Keratinocyte (primary cell): ENCODE measurements around the gene TBCD. TPM values are rescaled to one million over a fixed set of nuclear protein-coding genes. Genes with fewer than 3 reads are reported as not detected.

Experiments used
- DNase-seq: peaks from one replicate; pipeline ENCODE4 v3.0.0-alpha.2; 2011; ENCODE audit warnings: low read depth, missing footprints, low spot score
- FAIRE-seq: peaks from 2 replicates; lab custom pipeline; 2011; peaks lifted over from hg19 to GRCh38; lab: Jason Lieb, UNC
- H2AFZ ChIP-seq: 2 replicates; pipeline ENCODE4 v1.6.0; 2012; ENCODE audit warnings: low read length, control low read depth, inconsistent platforms; ENCODE audit not compliant: control insufficient read depth
- H3K27ac ChIP-seq: 2 replicates; pipeline ENCODE4 v1.5.1; 2011; ENCODE audit warnings: low read length; ENCODE audit not compliant: control insufficient read depth, insufficient read depth
- H3K27me3 ChIP-seq: 3 replicates; pipeline ENCODE4 v1.6.0; 2011; ENCODE audit warnings: low read length; ENCODE audit not compliant: control insufficient read depth, insufficient read depth; ENCODE audit errors: extremely low read depth
- H3K36me3 ChIP-seq, 2 experiments: 2 replicates in 1 of 2; 3 replicates in 1 of 2; pipeline ENCODE4 v1.5.1; 2011; ENCODE audit warnings: low read length in 2 of 2, mild to moderate bottlenecking in 1 of 2; ENCODE audit not compliant: control insufficient read depth in 2 of 2, insufficient read depth in 2 of 2; ENCODE audit errors: extremely low read depth in 1 of 2
- H3K4me1 ChIP-seq: 3 replicates; pipeline ENCODE4 v1.5.1; 2011; ENCODE audit warnings: low read length; ENCODE audit not compliant: control insufficient read depth, insufficient read depth; ENCODE audit errors: extremely low read depth
- H3K4me2 ChIP-seq: 3 replicates; pipeline ENCODE4 v1.6.0; 2011; ENCODE audit warnings: low read depth, low read length; ENCODE audit not compliant: control insufficient read depth, insufficient read depth; ENCODE audit errors: extremely low read depth
- H3K4me3 ChIP-seq, 3 experiments: fragments of 200-600 bp in 1 of 3; sonication (generic) in 1 of 3; 2 replicates in 2 of 3; 3 replicates in 1 of 3; pipeline ENCODE4 v1.5.1; 2011 to 2016; ENCODE audit warnings: low read length in 3 of 3, mild to moderate bottlenecking in 3 of 3, control low read depth in 2 of 3, inconsistent platforms in 1 of 3, low read depth in 1 of 3, mixed read lengths in 1 of 3, mixed run types in 1 of 3, moderate library complexity in 1 of 3; ENCODE audit not compliant: control insufficient read depth in 2 of 3, insufficient read depth in 2 of 3; ENCODE audit errors: extremely low read depth in 1 of 3
- H3K79me2 ChIP-seq: 2 replicates; pipeline ENCODE4 v1.6.0; 2012; ENCODE audit warnings: low read length; ENCODE audit not compliant: control insufficient read depth, insufficient read depth
- H3K9ac ChIP-seq: 3 replicates; pipeline ENCODE4 v1.6.0; 2011; ENCODE audit warnings: low read length; ENCODE audit not compliant: control insufficient read depth, insufficient read depth; ENCODE audit errors: extremely low read depth
- H3K9me1 ChIP-seq: 3 replicates; pipeline ENCODE4 v1.6.0; 2011; ENCODE audit warnings: low read length; ENCODE audit not compliant: control insufficient read depth, insufficient read depth; ENCODE audit errors: extremely low read depth
- H3K9me3 ChIP-seq: 2 replicates; pipeline ENCODE4 v1.5.1; 2012; ENCODE audit warnings: low read depth, low read length; ENCODE audit not compliant: control insufficient read depth
- H4K20me1 ChIP-seq: 3 replicates; pipeline ENCODE4 v1.6.0; 2011; ENCODE audit warnings: low read length; ENCODE audit not compliant: control insufficient read depth, insufficient read depth; ENCODE audit errors: extremely low read depth
- CTCF ChIP-seq, 3 experiments: IDR thresholded peaks in 1 of 3; conservative IDR thresholded peaks in 1 of 3; optimal IDR thresholded peaks in 1 of 3; 2 replicates in 2 of 3; 3 replicates in 1 of 3; pipeline versions ENCODE3 to v1.5.1; 2011; ENCODE audit warnings: low read length in 3 of 3, mild to moderate bottlenecking in 3 of 3, moderate library complexity in 2 of 3, control low read depth in 1 of 3, inconsistent platforms in 1 of 3; ENCODE audit not compliant: insufficient read depth in 2 of 3; ENCODE audit errors: extremely low read depth in 1 of 3
- EZH2 ChIP-seq: IDR thresholded peaks from one replicate; pipeline ENCODE4 v1.6.1; 2012; ENCODE audit warnings: inconsistent platforms, mild to moderate bottlenecking, low read length, moderate library complexity
- dilution Hi-C: fragments of 300-500 bp; cut with MboI; formaldehyde crosslinking; loops from one replicate; pipeline ENCODE4 v1.7.0; 2020; ENCODE audit warnings: low sequenced_read_pairs; ENCODE audit not compliant: extremely low pct_ligation_motif_present
- polyA plus RNA-seq, 5 experiments: library from polyadenylated mRNA; depleted of rRNA in 3 of 5; stranded (reverse) in 3 of 5; stranded (forward) in 1 of 5; unstranded in 1 of 5; fragments of >200 nt; gene quantifications; 1 replicate in 1 of 5; 2 replicates in 3 of 5; 3 replicates in 1 of 5; pipeline versions ENCODE4 v1.2.1 to v1.2.3, GENCODE V29; 2011 to 2012; ENCODE audit warnings: missing spikeins in 2 of 5, low read depth in 1 of 5, low replicate concordance in 1 of 5

TBCD gene
- polyA plus RNA-seq, 1 donor (not counting 4 experiments of a cell fraction or from before 2014, with no cell fraction given) = 36.2 TPM

- H2AFZ ChIP-seq = no peak overlapping the region
- H3K9ac ChIP-seq = no peak overlapping the region
- FAIRE-seq = no peak
- H3K4me1 ChIP-seq = no peaks in the 10 kb centered on the region
- dilution Hi-C loops = no loop called here
- H3K9me1 ChIP-seq = no peaks in the 10 kb centered on the region
- H3K27ac ChIP-seq = no peak overlapping the region
- H3K9me3 ChIP-seq = no peaks in the 10 kb centered on the region
- no peak for TF ChIP-seq CTCF (optimal IDR thresholded peaks at IDR 0.05 in 1 of 3, IDR thresholded peaks at IDR 0.05 in 1 of 3, conservative IDR thresholded peaks at IDR 0.05 in 1 of 3; ENCODE audit: extremely low read depth in 1 of 3, insufficient read depth in 2 of 3, low read length in 3 of 3)
- no peak for TF ChIP-seq EZH2
- no peak for DNase-seq
- H3K79me2 ChIP-seq = peaks cover 30% of the 10 kb centered on the region
- H3K4me3 ChIP-seq = no peak overlapping the region
- no peak overlapping the region for H3K4me2 ChIP-seq
- peaks cover 5 to 24% of the 10 kb centered on the region in 2 experiments for H3K36me3 ChIP-seq
- H3K27me3 ChIP-seq = no peaks in the 10 kb centered on the region
- H4K20me1 ChIP-seq = peaks cover 7% of the 10 kb centered on the region
These were observed 50.4 kb downstream of the TBCD start for GRCh38 chr17:82802075-82802780.

- no peaks in the 10 kb centered on the region for H3K27me3 ChIP-seq
- no peak overlapping the region for H3K9ac ChIP-seq
- H3K4me2 ChIP-seq = no peak overlapping the region
- peaks cover 5 to 24% of the 10 kb centered on the region in 2 experiments for H3K36me3 ChIP-seq
- TF ChIP-seq CTCF (optimal IDR thresholded peaks at IDR 0.05 in 1 of 3, IDR thresholded peaks at IDR 0.05 in 1 of 3, conservative IDR thresholded peaks at IDR 0.05 in 1 of 3; ENCODE audit: extremely low read depth in 1 of 3, insufficient read depth in 2 of 3, low read length in 3 of 3) (no peak), EZH2 (no peak)
- H3K79me2 ChIP-seq = peaks cover 30% of the 10 kb centered on the region
- no peak overlapping the region for H3K4me3 ChIP-seq
- H3K9me1 ChIP-seq = no peaks in the 10 kb centered on the region
- FAIRE-seq (no peak), DNase-seq (no peak)
- no peak overlapping the region for H3K27ac ChIP-seq
- peaks cover 7% of the 10 kb centered on the region for H4K20me1 ChIP-seq
- H3K9me3 ChIP-seq = no peaks in the 10 kb centered on the region
- H2AFZ ChIP-seq = no peak overlapping the region
- H3K4me1 ChIP-seq = no peaks in the 10 kb centered on the region
- dilution Hi-C loops = no loop called here
These were observed 51.3 kb downstream of the TBCD start for GRCh38 chr17:82803185-82803584.
